Smooth muscle cell (in vitro differentiated cells): ENCODE results near the gene TSGA10. TPM values are rescaled to one million over a fixed set of nuclear protein-coding genes. Genes with fewer than 3 reads are reported as not detected.
A peak's percentile ranks its signal among the peaks of the same experiment; 100 is the strongest.

ENCODE experiments used
- DNase-seq: peaks from one replicate; lab custom pipeline; 2025; ENCODE audit not compliant: unreplicated experiment; lab: John Stamatoyannopoulos, UW
- H2AFZ ChIP-seq: fragments of 200-600 bp; sonication (generic); 2 replicates; pipeline ENCODE4 v1.6.0; 2016; ENCODE audit warnings: antibody characterized with exemption, low read depth, mild to moderate bottlenecking
- H3F3A ChIP-seq: fragments of 200-600 bp; sonication (generic); 2 replicates; pipeline ENCODE4 v1.6.0; 2017; ENCODE audit warnings: antibody characterized with exemption, low read depth
- H3K27ac ChIP-seq: fragments of 200-600 bp; sonication (generic); 2 replicates; pipeline ENCODE4 v1.5.1; 2016; ENCODE audit warnings: low read depth, mild to moderate bottlenecking
- H3K27me3 ChIP-seq: fragments of 200-600 bp; sonication (generic); 2 replicates; pipeline ENCODE4 v1.6.1; 2016; ENCODE audit warnings: low read depth, mild to moderate bottlenecking
- H3K36me3 ChIP-seq: fragments of 200-600 bp; sonication (generic); 2 replicates; pipeline ENCODE4 v1.5.1; 2016; ENCODE audit warnings: low read depth
- H3K4me1 ChIP-seq: fragments of 200-600 bp; sonication (generic); 2 replicates; pipeline ENCODE4 v1.5.1; 2016; ENCODE audit warnings: low read depth
- H3K4me2 ChIP-seq: fragments of 200-600 bp; sonication (generic); 2 replicates; pipeline ENCODE4 v1.6.0; 2016; ENCODE audit warnings: mild to moderate bottlenecking
- H3K4me3 ChIP-seq: fragments of 200-600 bp; sonication (generic); 2 replicates; pipeline ENCODE4 v1.5.1; 2016; ENCODE audit warnings: mild to moderate bottlenecking
- H3K79me2 ChIP-seq: fragments of 200-600 bp; sonication (generic); 2 replicates; pipeline ENCODE4 v1.6.0; 2016; ENCODE audit warnings: low read depth, mild to moderate bottlenecking
- H3K9ac ChIP-seq: fragments of 200-600 bp; sonication (generic); 2 replicates; pipeline ENCODE4 v1.6.0; 2016; ENCODE audit warnings: low read depth
- H3K9me3 ChIP-seq: fragments of 200-600 bp; sonication (generic); replicated peaks from 2 replicates; pipeline ENCODE4 v1.5.1; 2016; ENCODE audit warnings: low read depth
- H4K20me1 ChIP-seq: fragments of 200-600 bp; sonication (generic); 2 replicates; pipeline ENCODE4 v1.6.0; 2016; ENCODE audit warnings: low read depth
- CTCF ChIP-seq: fragments of 200-600 bp; sonication (generic); IDR thresholded peaks from 2 replicates; pipeline ENCODE4 v1.5.1; 2017; ENCODE audit warnings: borderline replicate concordance, mild to moderate bottlenecking, antibody characterized with exemption; ENCODE audit not compliant: insufficient read depth, poor library complexity, severe bottlenecking
- WGBS: methylation state at CpG from one replicate; pipeline ENCODE4 v1.1.7; 2016; ENCODE audit warnings: low lambda C conversion rate; 5-methylcytosine and 5-hydroxymethylcytosine counted together
- polyA plus RNA-seq: library from polyadenylated mRNA; unstranded; fragments of >200 nt; fragmentation: Nextera tagmentation; extraction: Ambion mirVana; gene quantifications from 2 replicates; pipeline ENCODE4 v1.2.1, GENCODE V29; 2016
- total RNA-seq: library from RNA; depleted of rRNA; stranded (reverse); fragments of >200 nt; gene quantifications from 2 replicates; pipeline ENCODE4 v1.2.3, GENCODE V29; 2014

Gene TSGA10
- total and polyA plus RNA-seq, 2 experiments from 2014 or later, result 3.4 to 30.4 TPM

- Histone ChIP-seq H3K4me3 (no peak overlapping the region), H3K4me1 (peaks cover 4% of the 10 kb centered on the region), H3F3A (no peaks in the 10 kb centered on the region), H3K27ac (no peak overlapping the region), H4K20me1 (peaks cover 17% of the 10 kb centered on the region), H3K4me2 (no peak overlapping the region), H3K9ac (no peak overlapping the region), H3K9me3 (no peaks in the 10 kb centered on the region), H3K36me3 (no peaks in the 10 kb centered on the region), H3K27me3 (no peaks in the 10 kb centered on the region), H3K79me2 (peaks cover 72% of the 10 kb centered on the region), H2AFZ (no peak overlapping the region)
- DNase-seq, result no peak
- TF ChIP-seq CTCF, result no peak
Measured at GRCh38 chr2:99187011-99187410, 32.3 kb upstream of the TSGA10 start.

- Histone ChIP-seq H3F3A (no peaks in the 10 kb centered on the region), H2AFZ (no peak overlapping the region), H3K27me3 (no peaks in the 10 kb centered on the region), H3K4me3 (no peak overlapping the region), H3K4me1 (peaks cover 16% of the 10 kb centered on the region), H3K9me3 (no peaks in the 10 kb centered on the region), H3K27ac (no peak overlapping the region), H3K4me2 (no peak overlapping the region), H4K20me1 (peaks cover 17% of the 10 kb centered on the region), H3K9ac (no peak overlapping the region), H3K79me2 (peaks cover 85% of the 10 kb centered on the region), H3K36me3 (no peaks in the 10 kb centered on the region)
- 92% methylated on average over 6 of the region's 6 CpGs for WGBS
- no peak for TF ChIP-seq CTCF
- no peak for DNase-seq
Measured at GRCh38 chr2:99184811-99185210, 30.1 kb upstream of the TSGA10 start.

GRCh38 chr2:99183025-99183424 is 28.3 kb upstream of the TSGA10 start:
- no peak for DNase-seq
- TF ChIP-seq CTCF, result no peak
- Histone ChIP-seq H3K36me3 (no peaks in the 10 kb centered on the region), H3K9me3 (no peaks in the 10 kb centered on the region), H3K4me2 (no peak overlapping the region), H3K4me3 (no peak overlapping the region), H4K20me1 (peaks cover 17% of the 10 kb centered on the region), H3K4me1 (peaks cover 17% of the 10 kb centered on the region), H3F3A (no peaks in the 10 kb centered on the region), H3K9ac (no peak overlapping the region), H2AFZ (no peak overlapping the region), H3K79me2 (peaks cover 87% of the 10 kb centered on the region), H3K27ac (no peak overlapping the region), H3K27me3 (no peaks in the 10 kb centered on the region)
- WGBS, result 100% methylated on average over 3 of the region's 3 CpGs

GRCh38 chr2:99181624-99182000 is 26.9 kb upstream of the TSGA10 start:
- 5% methylated on average over 4 of the region's 4 CpGs for WGBS
- Histone ChIP-seq H3K9ac (peak overlapping the region; percentile 88), H3K27me3 (no peaks in the 10 kb centered on the region), H2AFZ (peak overlapping the region; percentile 90), H3F3A (no peaks in the 10 kb centered on the region), H4K20me1 (peaks cover 17% of the 10 kb centered on the region), H3K36me3 (no peaks in the 10 kb centered on the region), H3K4me2 (peak overlapping the region; percentile 94), H3K4me3 (peak overlapping the region; percentile 82), H3K4me1 (peaks cover 17% of the 10 kb centered on the region), H3K79me2 (peaks cover 76% of the 10 kb centered on the region), H3K9me3 (no peaks in the 10 kb centered on the region), H3K27ac (peak overlapping the region; percentile 71)
- TF ChIP-seq CTCF, result no peak
- no peak for DNase-seq
